Measurements from ENCODE around the gene CES3.

DNA sequence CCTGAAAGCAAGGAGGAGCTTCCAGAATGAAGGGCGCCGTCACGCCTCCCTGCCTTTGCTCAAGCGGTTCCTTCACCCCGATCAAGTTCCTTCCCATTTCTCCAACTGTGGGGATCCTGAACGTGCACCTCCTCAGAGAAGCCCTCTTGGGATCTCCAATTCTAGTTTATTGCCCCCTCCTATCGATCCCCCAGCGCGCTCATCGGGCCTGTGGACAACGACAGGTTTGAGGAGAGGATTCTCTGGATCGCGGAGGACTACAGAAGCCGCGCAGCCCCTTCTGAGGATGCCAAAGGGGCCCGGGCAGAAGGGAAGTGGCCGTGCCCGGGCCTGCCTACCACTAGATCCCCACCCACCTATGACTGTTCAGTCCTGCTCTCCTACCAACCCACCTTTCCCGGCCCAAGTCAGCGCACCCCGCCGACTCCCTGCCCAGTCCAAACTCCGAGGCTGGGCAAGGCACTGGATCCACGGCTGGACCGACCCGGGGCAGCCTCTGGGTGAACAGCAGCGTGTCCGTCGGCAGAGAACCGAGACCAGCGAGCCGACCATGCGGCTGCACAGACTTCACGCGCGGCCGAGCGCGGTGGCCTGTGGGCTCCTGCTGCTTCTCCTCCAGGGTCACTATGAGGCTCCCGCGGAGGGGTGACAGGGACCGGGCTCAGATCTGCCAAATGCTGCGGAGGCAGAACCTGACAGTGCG lies 12.8 kb upstream of the CES3 start:
- TF ChIP-seq POLR2A (IDR thresholded peaks at IDR 0.05) (no peak), CTCF (IDR thresholded peaks at IDR 0.05) (no peak)
